Effector memory CD4-positive, alpha-beta T cell (primary cell): ENCODE results near the gene OR2AG2.
"Not testable (repeated sequence)": the region's sequence is repeated elsewhere in the genome, so short reads cannot be mapped to it uniquely, and the experiment has no call there.

Experiments
- DNase-seq, 3 donors: peaks; one replicate each; pipeline ENCODE4 v3.0.0-alpha.2; 2020
- H3K27ac ChIP-seq: 2 replicates; pipeline ENCODE4 v1.7.0; 2013; ENCODE audit warnings: mild to moderate bottlenecking, low read length, moderate library complexity; ENCODE audit not compliant: insufficient read depth, poor library complexity, severe bottlenecking
- H3K27me3 ChIP-seq: replicated peaks from 2 replicates; pipeline ENCODE4 v1.7.0; 2013; ENCODE audit warnings: mild to moderate bottlenecking, low read length; ENCODE audit not compliant: insufficient read depth, control insufficient read depth, poor library complexity, severe bottlenecking
- H3K36me3 ChIP-seq: 2 replicates; pipeline ENCODE4 v1.7.0; 2013; ENCODE audit warnings: mild to moderate bottlenecking, low read length, moderate library complexity; ENCODE audit not compliant: control insufficient read depth, insufficient read depth
- H3K4me1 ChIP-seq: 2 replicates; pipeline ENCODE4 v1.7.0; 2013; ENCODE audit warnings: low read length, mild to moderate bottlenecking; ENCODE audit not compliant: control insufficient read depth, insufficient read depth, poor library complexity, severe bottlenecking
- H3K4me3 ChIP-seq: 2 replicates; pipeline ENCODE4 v1.7.0; 2013; ENCODE audit warnings: low read length, low read depth, mild to moderate bottlenecking; ENCODE audit not compliant: insufficient read depth, poor library complexity, severe bottlenecking
- H3K9me3 ChIP-seq: 2 replicates; pipeline ENCODE4 v1.7.0; 2013; ENCODE audit warnings: mild to moderate bottlenecking, low read length, moderate library complexity; ENCODE audit not compliant: control insufficient read depth
- total RNA-seq, 3 donors: gene quantifications; one replicate each; lab custom pipeline; 2026; lab: John Stamatoyannopoulos, UW

Gene OR2AG2
- 0 reads per million in 3 donors for total RNA-seq

DNA sequence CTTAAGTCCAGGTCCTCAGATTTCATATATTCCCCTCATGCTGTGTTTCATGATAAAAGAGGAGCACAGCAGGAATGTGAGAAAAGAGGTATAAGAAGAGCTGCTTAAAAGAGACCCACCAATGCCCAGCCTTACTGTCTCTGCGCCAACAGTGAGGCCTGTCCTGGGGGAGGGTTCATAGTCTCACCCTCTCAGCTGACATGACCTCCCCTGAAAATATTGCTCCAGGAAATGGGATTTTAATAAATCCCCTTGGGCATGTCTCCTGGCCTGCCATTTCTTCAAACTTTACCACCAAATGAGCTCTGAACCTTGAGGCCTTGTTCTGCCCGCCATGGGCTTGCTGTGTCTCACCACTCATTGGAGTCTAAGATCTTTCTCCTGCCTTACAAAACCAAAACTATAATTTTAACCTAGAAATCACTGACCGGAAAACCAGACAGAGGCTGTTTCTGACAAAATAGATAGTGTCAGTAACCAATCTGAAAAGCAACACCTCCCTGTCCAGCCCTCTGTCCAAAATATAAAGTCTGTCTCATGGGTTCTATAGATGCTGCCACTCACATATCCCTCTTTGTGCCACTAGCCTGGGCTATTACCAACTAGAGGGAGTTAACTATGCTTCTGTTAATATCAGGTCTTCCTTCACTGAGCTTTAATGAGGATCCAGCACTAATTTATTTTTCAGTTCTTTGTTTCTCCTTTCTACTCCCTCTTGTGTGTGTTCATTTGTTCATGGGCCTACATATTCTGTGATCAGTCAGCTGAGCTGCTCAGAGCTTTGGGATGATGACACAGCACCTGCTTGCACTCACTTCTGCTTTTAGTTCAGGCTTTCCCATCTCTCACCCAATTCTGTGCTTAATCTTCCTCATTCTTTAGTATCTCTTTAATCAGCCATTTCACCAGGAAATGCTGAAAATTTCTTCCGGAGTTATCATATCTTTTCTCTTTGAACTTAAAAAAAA lies at the start of gene OR2AG2:
Gene OR2AG2, minus strand, starts transcription at position 51 of the 968 bp plus-strand sequence. CDS start 3,019 bp downstream, outside the sequence.
- DNase-seq = no peak
- no peaks in the 10 kb centered on the region for H3K27me3 ChIP-seq
- H3K9me3 ChIP-seq = no peaks in the 10 kb centered on the region
- H3K4me3 ChIP-seq = no peak within 1 kb of the TSS
- no peaks in the 10 kb centered on the region for H3K36me3 ChIP-seq
- no peak within 1 kb of the TSS for H3K27ac ChIP-seq
- no peaks in the 10 kb centered on the region for H3K4me1 ChIP-seq

- Histone ChIP-seq H3K4me3 (no peak overlapping the region), H3K36me3 (no peaks in the 10 kb centered on the region), H3K27me3 (no peaks in the 10 kb centered on the region), H3K27ac (no peak overlapping the region), H3K4me1 (no peaks in the 10 kb centered on the region), H3K9me3 (no peaks in the 10 kb centered on the region)
- DNase-seq = no peak
Measured at GRCh38 chr11:6818967-6819366, 47.2 kb upstream of the OR2AG2 start.

GRCh38 chr11:6817694-6818093 lies 45.9 kb upstream of the OR2AG2 start:
- DNase-seq = no peak
- no peaks in the 10 kb centered on the region for H3K9me3 ChIP-seq
- H3K27ac ChIP-seq = no peak overlapping the region
- H3K27me3 ChIP-seq = no peaks in the 10 kb centered on the region
- no peaks in the 10 kb centered on the region for H3K4me1 ChIP-seq
- no peaks in the 10 kb centered on the region for H3K36me3 ChIP-seq
- H3K4me3 ChIP-seq = no peak overlapping the region

DNA sequence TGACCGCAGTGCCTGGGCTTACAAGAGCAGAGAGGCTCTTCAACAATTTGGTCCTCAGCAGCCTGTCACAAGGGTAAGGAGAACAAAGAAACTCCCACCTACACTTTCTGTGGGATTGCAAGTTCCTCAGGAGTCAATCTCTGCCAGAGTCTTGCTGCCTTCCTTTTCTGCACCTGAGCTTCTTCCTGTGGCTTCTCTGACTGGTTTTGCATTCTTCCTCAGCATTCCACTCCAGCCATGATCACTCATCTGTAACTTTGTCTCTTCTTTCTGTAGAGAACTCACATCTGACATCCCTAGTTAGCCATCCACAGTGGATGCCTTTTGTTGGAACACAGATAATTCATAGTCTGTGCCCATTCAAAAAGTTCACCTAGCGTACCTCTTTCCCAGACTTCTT lies 41.9 kb upstream of the OR2AG2 start:
- no peak overlapping the region for H3K27ac ChIP-seq
- no peaks in the 10 kb centered on the region for H3K9me3 ChIP-seq
- no peaks in the 10 kb centered on the region for H3K27me3 ChIP-seq
- no peaks in the 10 kb centered on the region for H3K4me1 ChIP-seq
- no peak overlapping the region for H3K4me3 ChIP-seq
- H3K36me3 ChIP-seq = no peaks in the 10 kb centered on the region
- no peak for DNase-seq

DNA sequence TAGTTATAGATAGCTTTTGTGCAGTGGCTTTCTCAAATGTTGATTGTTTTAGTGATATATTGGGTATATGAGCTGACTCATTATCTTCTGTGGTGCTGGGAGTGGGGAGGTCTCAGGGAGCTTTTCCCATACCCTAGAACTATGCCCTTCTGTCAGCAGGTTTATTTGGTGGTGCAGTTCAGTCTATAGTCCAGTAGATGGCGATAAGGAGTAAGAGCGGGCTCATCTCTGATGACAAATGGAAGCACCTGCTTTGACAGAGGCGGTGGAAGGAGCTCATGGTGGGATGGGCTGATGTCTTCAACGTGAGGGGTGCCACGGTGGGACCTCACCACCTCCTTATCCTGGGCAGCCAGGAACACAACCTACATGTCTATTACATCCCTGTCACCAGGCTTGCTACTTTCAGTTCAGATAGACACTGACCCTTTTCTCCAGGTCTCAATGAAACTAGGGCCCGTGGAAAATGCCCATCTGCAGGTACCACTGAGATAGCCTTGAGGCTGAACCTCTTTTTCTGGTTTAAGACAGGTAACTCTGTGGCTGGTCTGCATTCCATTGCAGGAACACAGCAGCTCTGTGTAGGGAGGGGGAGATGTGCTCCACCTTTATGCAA lies 40.7 kb upstream of the OR2AG2 start:
- DNase-seq = peak in 1 of 3 donors; percentile 12
- Histone ChIP-seq H3K4me3 (no peak overlapping the region), H3K36me3 (no peaks in the 10 kb centered on the region)

DNA sequence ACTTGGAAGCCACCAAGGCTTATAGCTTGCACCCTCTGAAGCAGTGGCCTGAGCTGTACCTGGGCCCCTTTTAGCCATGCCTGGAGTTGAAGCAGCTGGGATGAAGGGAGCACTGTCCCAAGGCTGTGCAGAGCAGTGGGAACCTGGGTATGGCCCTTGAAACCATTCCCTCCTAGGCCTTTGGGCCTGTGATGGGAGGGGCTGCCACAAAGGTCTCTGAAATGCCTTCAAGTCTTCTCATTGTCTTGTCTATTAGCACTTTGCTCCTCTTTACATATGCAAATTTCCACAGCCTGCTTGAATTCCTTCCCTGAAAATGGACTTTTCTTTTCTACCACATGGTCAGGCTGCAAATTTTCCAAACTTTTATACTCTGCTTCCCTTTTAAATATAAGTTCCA lies 29.3 kb upstream of the OR2AG2 start:
- not testable (repeated sequence) for H3K27ac ChIP-seq, H3K4me1 ChIP-seq, H3K27me3 ChIP-seq, DNase-seq, H3K4me3 ChIP-seq, H3K9me3 ChIP-seq, H3K36me3 ChIP-seq

More for the DNA sequence above, 40.7 kb upstream of the OR2AG2 start:
- H3K9me3 ChIP-seq = no peaks in the 10 kb centered on the region
- no peaks in the 10 kb centered on the region for H3K27me3 ChIP-seq
- no peak overlapping the region for H3K27ac ChIP-seq
- no peaks in the 10 kb centered on the region for H3K4me1 ChIP-seq

- no peaks in the 10 kb centered on the region for H3K4me1 ChIP-seq
- DNase-seq = no peak
- no peaks in the 10 kb centered on the region for H3K36me3 ChIP-seq
- H3K4me3 ChIP-seq = no peak within 1 kb of the TSS
- H3K27me3 ChIP-seq = no peaks in the 10 kb centered on the region
- H3K27ac ChIP-seq = no peak within 1 kb of the TSS
- H3K9me3 ChIP-seq = no peaks in the 10 kb centered on the region
Measured at GRCh38 chr11:6799402-6799801, 27.6 kb upstream of the OR2AG2 start, which contains the start of gene OR6A2. OR6A2 (minus strand) TSS chr11:6799689; CDS start chr11:6795708, 3,981 bp downstream.

DNA sequence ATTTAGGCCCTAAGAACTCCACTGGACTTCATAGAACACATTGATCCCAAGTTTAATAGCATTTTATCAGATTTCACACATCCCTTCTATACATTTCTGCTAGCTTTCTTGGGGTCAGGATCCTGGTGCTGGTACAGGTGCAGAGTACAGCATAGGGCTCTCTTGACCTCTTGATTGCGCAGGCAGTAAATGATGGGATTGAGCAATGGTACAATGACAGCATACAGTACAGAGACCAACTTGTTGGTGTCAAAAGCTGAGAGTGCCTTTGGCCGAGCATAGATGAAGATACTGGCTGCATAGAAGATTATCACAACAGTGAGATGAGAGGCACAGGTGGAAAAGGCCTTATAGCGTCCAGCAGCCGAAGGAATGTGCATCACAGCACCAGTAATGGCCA lies 22.9 kb upstream of the OR2AG2 start:
- no peak overlapping the region for H3K27ac ChIP-seq
- DNase-seq = no peak
- H3K9me3 ChIP-seq = no peaks in the 10 kb centered on the region
- no peaks in the 10 kb centered on the region for H3K4me1 ChIP-seq
- H3K36me3 ChIP-seq = no peaks in the 10 kb centered on the region
- no peaks in the 10 kb centered on the region for H3K27me3 ChIP-seq
- H3K4me3 ChIP-seq = no peak overlapping the region

DNA sequence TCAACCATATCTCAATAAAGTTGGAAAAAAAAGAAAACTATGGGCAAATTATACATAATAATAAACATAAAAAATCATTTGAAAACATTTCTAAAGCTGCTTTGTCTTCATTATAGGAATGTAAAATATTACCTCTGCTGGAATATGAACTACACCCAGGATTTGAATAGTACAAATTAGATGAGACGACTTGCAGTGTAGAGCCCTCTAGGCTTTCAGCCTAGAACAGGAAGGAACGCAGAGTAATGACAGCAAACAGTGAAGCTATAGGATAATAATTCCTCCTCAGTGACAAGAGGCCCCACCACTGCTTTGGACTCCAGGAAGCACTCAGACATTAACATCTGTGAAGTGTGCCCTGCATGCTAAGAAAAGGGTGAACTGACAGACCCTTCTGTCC lies 18.8 kb upstream of the OR2AG2 start:
- H3K4me1 ChIP-seq = no peaks in the 10 kb centered on the region
- H3K27ac ChIP-seq = no peak overlapping the region
- no peaks in the 10 kb centered on the region for H3K9me3 ChIP-seq
- DNase-seq = no peak
- no peaks in the 10 kb centered on the region for H3K36me3 ChIP-seq
- H3K27me3 ChIP-seq = no peaks in the 10 kb centered on the region
- no peak overlapping the region for H3K4me3 ChIP-seq

- H3K36me3 ChIP-seq = no peaks in the 10 kb centered on the region
- H3K4me1 ChIP-seq = no peaks in the 10 kb centered on the region
Measured at GRCh38 chr11:6782720-6783119, 10.9 kb upstream of the OR2AG2 start, which contains the start of gene OR2AG1. OR2AG1 (plus strand) TSS chr11:6783020; CDS start chr11:6785038, 2,018 bp downstream.

More at GRCh38 chr11:6782720-6783119, 10.9 kb upstream of the OR2AG2 start, which contains the start of gene OR2AG1:
- H3K27ac ChIP-seq = no peak within 1 kb of the TSS
- H3K4me3 ChIP-seq = no peak within 1 kb of the TSS
- H3K27me3 ChIP-seq = no peaks in the 10 kb centered on the region
- no peaks in the 10 kb centered on the region for H3K9me3 ChIP-seq
- DNase-seq = no peak
